ENCODE data around the gene HCN1. TPM values are rescaled to one million over a fixed set of nuclear protein-coding genes. Genes with fewer than 3 reads are reported as not detected.

The HCN1 gene
- total and polyA plus RNA-seq, 2 of the 4 experiments (the other 2 are of a cell fraction) = not detected

GRCh38 chr5:45627076-45627656, 69.0 kb downstream of the HCN1 start:
- Histone ChIP-seq H3K9ac (ENCODE audit: low read depth, low read length) (no peak overlapping the region), H3K4me1 (ENCODE audit: control insufficient read depth, insufficient read depth, low read length) (no peaks in the 10 kb centered on the region), H3K4ac (ENCODE audit: low read depth, low read length) (no peak overlapping the region), H2AFZ (replicated peaks; ENCODE audit: low read length, poor library complexity) (no peak overlapping the region), H2BK120ac (ENCODE audit: low read depth, low read length) (no peak overlapping the region), H2BK20ac (ENCODE audit: low read depth, low read length) (no peak overlapping the region), H2BK5ac (ENCODE audit: low read depth, low read length, poor library complexity, severe bottlenecking) (no peak overlapping the region), H4K20me1 (ENCODE audit: insufficient read depth, low read length) (no peaks in the 10 kb centered on the region), H3K23ac (ENCODE audit: low read depth, low read length) (no peak overlapping the region), H3K27ac (ENCODE audit: insufficient read depth, low read length) (no peak overlapping the region), H4K5ac (ENCODE audit: low read depth, low read length) (no peak overlapping the region), H3K14ac (replicated peaks; ENCODE audit: low read depth, low read length) (no peak overlapping the region), H3K4me2 (ENCODE audit: low read depth, low read length) (no peak overlapping the region), H3K56ac (ENCODE audit: extremely low read depth, insufficient read depth, low read length) (no peak overlapping the region), H4K8ac (ENCODE audit: low read depth in 2 of 2, low read length in 2 of 2) (no peak overlapping the region), H3K36me3 (ENCODE audit: control insufficient read depth, insufficient read depth, low read length) (no peaks in the 10 kb centered on the region), H2AK5ac (ENCODE audit: low read depth, low read length) (no peak overlapping the region), H3K79me1 (ENCODE audit: low read depth in 1 of 2, low read length in 2 of 2) (no peaks in the 10 kb centered on the region), H3K9me1 (ENCODE audit: insufficient read depth, low read length) (no peaks in the 10 kb centered on the region), H3K4me3 (ENCODE audit: insufficient read depth, low read depth, low read length) (no peak overlapping the region), H3K9me3 (ENCODE audit: control insufficient read depth, insufficient read depth, low read length) (no peaks in the 10 kb centered on the region; the same call in none of the 2 replicates), H3K27me3 (ENCODE audit: control insufficient read depth, insufficient read depth, low read length) (no peaks in the 10 kb centered on the region), H3K18ac (ENCODE audit: low read depth, low read length) (no peak overlapping the region), H4K91ac (ENCODE audit: insufficient read depth, low read depth, low read length) (no peak overlapping the region), H2BK15ac (ENCODE audit: low read depth, low read length) (no peak overlapping the region), H2AK9ac (replicated peaks; ENCODE audit: low read depth, low read length, poor library complexity) (no peak overlapping the region)
- ChIA-PET CTCF (no interaction called here), POLR2A (ENCODE audit: unreplicated experiment) (no interaction called here)
- dilution Hi-C loops (cut with HindIII; ENCODE audit: low sequenced_read_pairs, unreplicated experiment) = no loop called here
- intact Hi-C loops (cut with micrococcal nuclease) = no loop called here
- ATAC-seq (ENCODE audit: low read depth) (no peak), DNase-seq (no peak)
- TF ChIP-seq USF2 (IDR thresholded peaks at IDR 0.05; ENCODE audit: low read depth, low read length) = no peak
- no peak for TF ChIP-seq RFX5 (IDR thresholded peaks at IDR 0.05; ENCODE audit: low read depth, low read length)
- WGBS, 2 experiments (ENCODE audit: extremely low coverage in 2 of 2, insufficient read length in 1 of 2) = no CpG with 5 or more reads among the region's 2 CpGs
- in situ Hi-C loops (cut with MboI; ENCODE audit: low sequenced_read_pairs) = no loop called here
- no TSS peak for BruUV-seq (replicated peaks)

All from IMR-90 (cell line).